ENCODE data around the gene ARMC10.

DNA sequence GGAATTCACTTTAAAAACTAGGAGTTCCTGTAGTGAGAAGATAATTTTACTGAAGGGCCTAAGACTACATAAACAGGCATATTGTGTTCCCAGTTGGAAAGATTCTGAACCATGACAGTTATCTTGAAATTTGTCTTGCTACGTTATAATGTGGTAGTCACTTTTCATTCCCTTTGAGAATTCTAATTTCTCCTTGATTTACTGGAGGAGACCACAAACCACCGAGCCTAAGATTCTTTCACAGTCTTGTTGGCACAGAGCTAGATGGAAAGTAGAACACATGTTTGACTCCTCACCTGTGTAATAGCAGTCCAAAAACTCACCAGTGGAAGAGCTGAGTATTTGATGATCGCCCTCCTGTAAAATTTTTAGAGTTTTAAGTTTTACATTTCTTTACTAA lies 4.9 kb downstream of the ARMC10 start:
- TF ChIP-seq POLR2AphosphoS5 (IDR thresholded peaks at IDR 0.05; ENCODE audit: borderline replicate concordance, low read depth, low read length) (no peak), EZH2 (IDR thresholded peaks at IDR 0.05) (no peak), FOXP2 (optimal IDR thresholded peaks at IDR 0.05; ENCODE audit: control extremely low read depth, extremely low read length, insufficient read depth) (no peak)
